Peyer's patch (tissue), 4 donors: ENCODE results near the gene OCA2. TPM values are rescaled to one million over a fixed set of nuclear protein-coding genes. Genes with fewer than 3 reads are reported as not detected.

ENCODE experiments used
- DNase-seq, 3 donors: peaks; one replicate each; pipeline ENCODE4 v3.0.0-alpha.2; 2017 to 2019
- H3K27ac ChIP-seq, 4 donors: fragments of 200-600 bp; sonication (generic); one replicate each; pipeline ENCODE4 v1.5.1; 2016 to 2019
- H3K27me3 ChIP-seq, 2 donors: fragments of 200-600 bp; sonication (generic); one replicate each; pipeline ENCODE4 v1.5.1; 2019
- H3K36me3 ChIP-seq, 3 donors: fragments of 200-600 bp; sonication (generic); one replicate each; pipeline ENCODE4 v1.5.1; 2016 to 2019
- H3K4me1 ChIP-seq, 4 donors: fragments of 200-600 bp; sonication (generic); one replicate each; pipeline ENCODE4 v1.5.1; 2016 to 2019
- H3K4me3 ChIP-seq, 4 donors: fragments of 200-600 bp; sonication (generic); 1 replicate in 3 of 4; 2 replicates in 1 of 4; pipeline ENCODE4 v1.5.1; 2016 to 2019; ENCODE audit warnings: mild to moderate bottlenecking in 1 of 4
- H3K9me3 ChIP-seq, 4 donors: fragments of 200-600 bp; sonication (generic); one replicate each; pipeline ENCODE4 v1.5.1; 2016 to 2019; ENCODE audit warnings: mild to moderate bottlenecking in 1 of 4
- CTCF ChIP-seq, 6 experiments: fragments of 450-650 bp in 4 of 6; fragments of 200-600 bp in 2 of 6; sonication (generic) in 1 of 6; IDR thresholded peaks; one replicate each; pipeline ENCODE4 v1.5.1; 2017 to 2019; ENCODE audit warnings: antibody characterized with exemption in 6 of 6, mild to moderate bottlenecking in 3 of 6, moderate library complexity in 1 of 6
- POLR2A ChIP-seq, 2 donors: fragments of 450-650 bp; IDR thresholded peaks; one replicate each; pipeline ENCODE4 v1.5.1; 2017; ENCODE audit warnings: antibody characterized with exemption in 2 of 2, mild to moderate bottlenecking in 2 of 2, moderate library complexity in 2 of 2
- total RNA-seq, 4 donors: library from RNA; depleted of rRNA; stranded (reverse); fragments of >200 nt; gene quantifications; one replicate each; pipeline ENCODE4 v1.1.0, GENCODE V29; 2016

The OCA2 gene
- total RNA-seq, 4 donors from 2014 or later: 1.4 to 3.0 TPM; not detected in 2

- Histone ChIP-seq H3K9me3 (peaks cover 0 to 3% (median 0%) of the 10 kb centered on the region in 4 donors), H3K27me3 (no peaks in the 10 kb centered on the region), H3K36me3 (no peaks in the 10 kb centered on the region), H3K4me3 (no peak overlapping the region), H3K4me1 (no peaks in the 10 kb centered on the region), H3K27ac (no peak overlapping the region)
- DNase-seq: no peak
- TF ChIP-seq CTCF (IDR thresholded peaks at IDR 0.05) (no peak), POLR2A (IDR thresholded peaks at IDR 0.05) (no peak)
Measured at GRCh38 chr15:27847775-27848710, 251.1 kb downstream of the OCA2 start.

- H3K4me1 ChIP-seq: no peaks in the 10 kb centered on the region
- H3K4me3 ChIP-seq: no peak overlapping the region
- DNase-seq: no peak
- no peaks in the 10 kb centered on the region for H3K27me3 ChIP-seq
- TF ChIP-seq CTCF (IDR thresholded peaks at IDR 0.05): no peak
- no peak for TF ChIP-seq POLR2A (IDR thresholded peaks at IDR 0.05)
- H3K27ac ChIP-seq: no peak overlapping the region
- peaks cover 0 to 3% (median 0%) of the 10 kb centered on the region in 4 donors for H3K9me3 ChIP-seq
- no peaks in the 10 kb centered on the region for H3K36me3 ChIP-seq
Measured at GRCh38 chr15:27846722-27847395, 252.3 kb downstream of the OCA2 start.

GRCh38 chr15:27845535-27846369 lies 253.4 kb downstream of the OCA2 start:
- no peak overlapping the region for H3K27ac ChIP-seq
- no peak for TF ChIP-seq POLR2A (IDR thresholded peaks at IDR 0.05)
- no peak for TF ChIP-seq CTCF (IDR thresholded peaks at IDR 0.05)
- H3K4me3 ChIP-seq: no peak overlapping the region
- H3K4me1 ChIP-seq: no peaks in the 10 kb centered on the region
- no peaks in the 10 kb centered on the region for H3K27me3 ChIP-seq
- DNase-seq: no peak
- H3K36me3 ChIP-seq: no peaks in the 10 kb centered on the region
- H3K9me3 ChIP-seq: peaks cover 0 to 3% (median 0%) of the 10 kb centered on the region in 4 donors

- Histone ChIP-seq H3K9me3 (peaks cover 0 to 3% (median 0%) of the 10 kb centered on the region in 4 donors), H3K27me3 (no peaks in the 10 kb centered on the region), H3K4me3 (no peak overlapping the region), H3K4me1 (no peaks in the 10 kb centered on the region), H3K36me3 (no peaks in the 10 kb centered on the region), H3K27ac (no peak overlapping the region)
- no peak for TF ChIP-seq POLR2A (IDR thresholded peaks at IDR 0.05)
- no peak for TF ChIP-seq CTCF (IDR thresholded peaks at IDR 0.05)
- no peak for DNase-seq
Measured at GRCh38 chr15:27844018-27844666, 255.0 kb downstream of the OCA2 start.

GRCh38 chr15:27843146-27843545 lies 256.0 kb downstream of the OCA2 start:
- H3K36me3 ChIP-seq: no peaks in the 10 kb centered on the region
- TF ChIP-seq POLR2A (IDR thresholded peaks at IDR 0.05): no peak
- TF ChIP-seq CTCF (IDR thresholded peaks at IDR 0.05): no peak
- DNase-seq: no peak
- H3K9me3 ChIP-seq: peaks cover 0 to 3% (median 0%) of the 10 kb centered on the region in 4 donors
- H3K4me3 ChIP-seq: no peak overlapping the region
- no peak overlapping the region for H3K27ac ChIP-seq
- H3K4me1 ChIP-seq: no peaks in the 10 kb centered on the region
- H3K27me3 ChIP-seq: no peaks in the 10 kb centered on the region
